KG1 (cell line): Measurements from ENCODE around the gene LRRC56.

Source experiments
- DNase-seq: peaks from one replicate; lab custom pipeline; 2025; lab: John Stamatoyannopoulos, UW

The LRRC56 gene

GRCh38 chr11:575313-575995, 38.1 kb downstream of the LRRC56 start:
- DNase-seq, result no peak

DNA sequence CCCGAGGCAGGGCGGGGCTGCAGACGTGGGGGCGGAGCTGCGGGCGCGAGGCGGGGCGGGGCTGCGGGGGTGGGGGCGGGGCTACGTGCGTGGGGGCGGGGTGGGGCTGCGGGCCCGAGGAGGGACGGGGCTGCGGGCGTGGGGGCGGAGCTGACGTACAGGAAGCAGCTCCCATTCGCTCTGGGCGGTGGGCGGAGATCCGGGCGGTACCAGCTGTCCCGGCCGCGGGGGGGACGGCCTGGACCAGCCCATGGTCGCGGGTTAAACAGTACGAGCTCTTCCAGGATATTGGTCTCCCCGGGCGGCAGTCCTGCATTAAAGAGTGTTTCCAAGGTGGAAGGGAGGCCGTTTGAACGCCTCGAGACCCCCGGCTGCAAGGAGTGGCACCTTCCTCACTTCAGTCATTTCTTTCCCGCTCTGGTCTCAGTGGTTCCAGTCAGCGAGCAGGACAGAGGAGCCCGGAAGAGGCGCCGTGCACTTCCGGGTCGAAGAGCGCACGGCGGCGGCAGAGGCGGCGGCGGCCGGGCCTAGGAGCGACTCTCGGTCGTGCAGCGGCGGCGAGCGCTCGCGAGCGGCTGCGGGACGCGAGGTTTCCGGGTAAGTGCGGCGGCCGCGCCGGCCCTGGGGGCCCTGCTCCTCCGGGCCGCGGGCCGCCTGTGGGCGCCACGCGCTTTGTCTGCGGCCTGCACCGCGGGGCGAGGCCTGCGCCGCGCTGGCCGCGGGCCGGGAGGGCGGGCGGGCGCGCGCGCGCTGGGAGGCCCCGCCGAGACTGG, 38.9 kb downstream of the LRRC56 start, which contains the start of gene PHRF1:
Gene PHRF1, plus strand, starts transcription at position 475 of the 773 bp plus-strand sequence. CDS start 5,043 bp downstream, outside the sequence.
- peak; percentile 87 for DNase-seq

DNA sequence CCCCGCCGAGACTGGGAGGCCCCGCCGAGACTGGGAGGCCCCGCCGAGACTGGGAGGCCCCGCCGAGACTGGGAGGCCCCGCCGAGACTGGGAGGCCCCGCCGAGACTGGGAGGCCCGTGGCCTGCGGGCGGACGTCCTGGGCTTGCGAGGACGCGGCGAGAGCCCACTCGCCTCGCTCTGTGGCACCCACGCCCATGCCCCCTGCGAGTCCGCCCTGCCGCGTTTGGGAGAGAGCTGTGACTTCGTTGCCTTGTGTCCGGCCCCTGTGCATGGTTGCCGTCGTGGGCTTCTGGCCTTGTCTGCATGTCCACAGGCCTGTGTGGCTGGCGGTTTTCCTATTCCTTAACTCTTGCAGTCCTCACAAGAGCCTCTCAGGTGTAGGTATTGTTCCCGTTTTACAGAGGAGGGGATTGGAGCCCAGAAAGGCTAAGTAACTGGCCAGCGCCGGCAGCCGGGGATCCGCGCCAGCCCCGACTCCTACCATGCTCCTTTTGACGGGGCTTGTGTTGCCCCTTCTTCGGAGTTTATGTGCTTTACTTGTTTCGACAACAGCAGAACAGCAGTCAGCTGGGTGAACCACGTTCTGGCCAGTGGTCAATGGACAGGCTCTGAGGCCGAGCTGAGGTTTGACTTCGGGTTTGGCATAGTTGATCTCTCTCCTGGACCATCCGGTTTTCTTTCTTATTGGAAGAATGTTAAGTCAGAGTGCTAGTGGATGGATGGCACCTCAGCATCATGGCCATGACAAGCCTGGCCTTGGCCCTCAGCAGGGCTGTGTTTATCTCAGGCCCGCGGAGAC, 39.7 kb downstream of the LRRC56 start:
- no peak for DNase-seq

GRCh38 chr11:577611-577894, 40.2 kb downstream of the LRRC56 start:
- no peak for DNase-seq

DNA sequence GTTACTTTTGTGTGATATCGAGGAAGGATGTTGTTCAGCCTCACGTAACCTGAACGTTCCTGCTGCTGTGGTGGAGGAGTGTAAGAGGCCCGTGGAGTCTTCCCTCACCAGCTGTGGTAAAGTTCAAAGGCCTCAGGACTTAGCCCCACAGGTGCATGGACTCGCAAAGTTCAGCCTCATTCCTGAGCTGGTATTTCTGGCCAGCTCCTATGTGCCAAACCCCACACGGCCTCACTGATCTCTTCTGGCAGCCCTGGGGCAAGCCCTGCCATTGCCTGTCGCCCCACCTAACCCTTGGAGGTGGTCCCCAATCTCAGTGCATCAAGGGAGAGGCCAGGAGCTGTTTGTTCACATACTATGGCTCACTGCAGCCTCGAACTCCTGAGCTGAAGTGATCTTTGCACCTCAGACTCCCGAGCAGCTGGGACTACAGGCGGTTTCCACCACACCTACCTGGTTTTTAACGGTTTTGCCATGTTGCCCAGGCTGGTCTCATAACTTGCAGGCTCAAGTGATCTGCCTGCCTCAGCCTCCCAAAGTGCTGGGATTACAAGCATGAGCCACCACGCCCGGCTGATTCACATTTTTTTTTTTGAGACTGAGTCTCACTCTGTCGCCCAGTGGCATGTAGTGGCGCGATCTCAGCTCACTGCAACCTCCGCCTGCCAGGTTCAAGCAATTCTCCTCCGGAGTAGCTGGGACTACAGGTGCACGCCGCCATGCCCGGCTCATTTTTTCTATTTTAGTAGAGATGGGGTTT, 41.1 kb downstream of the LRRC56 start:
- no peak for DNase-seq

DNA sequence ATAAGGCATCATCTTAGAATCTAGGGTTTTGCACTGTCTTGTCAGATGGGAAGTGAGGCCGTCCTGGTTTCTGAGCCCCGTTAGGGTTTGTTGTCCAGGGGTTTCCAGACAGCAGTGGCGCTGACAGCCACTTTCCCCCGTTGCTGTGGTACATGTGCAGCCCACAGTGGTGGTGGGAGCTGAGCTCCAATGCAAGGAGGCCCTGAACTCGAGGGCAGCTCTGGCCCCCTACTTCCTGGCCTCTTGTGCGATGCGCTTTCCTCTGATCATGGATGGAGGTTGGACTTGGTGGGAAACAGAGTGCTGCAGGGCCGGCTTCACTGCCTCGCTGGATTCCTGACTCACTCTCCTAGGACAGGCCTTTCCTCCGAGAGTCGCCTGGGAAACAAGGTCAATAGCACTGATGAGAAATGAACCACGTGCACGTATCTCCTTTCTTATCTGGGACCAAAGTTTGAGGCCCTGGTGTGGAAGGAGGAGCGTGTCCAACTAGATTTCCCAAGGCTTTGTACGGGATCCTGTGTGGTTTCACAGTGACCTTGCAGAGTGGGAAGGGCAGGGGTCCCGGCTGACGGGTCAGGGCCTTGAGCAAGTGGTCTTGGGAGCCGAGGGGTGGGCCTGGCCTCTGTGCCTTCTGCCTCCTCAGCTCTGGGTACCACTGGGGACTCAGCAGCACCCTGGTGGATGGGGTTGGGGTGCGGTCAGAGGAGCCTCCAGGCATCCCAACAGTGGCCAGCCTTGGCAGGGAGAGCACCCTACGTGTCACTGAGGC, 42.7 kb downstream of the LRRC56 start:
- DNase-seq, result no peak

DNA sequence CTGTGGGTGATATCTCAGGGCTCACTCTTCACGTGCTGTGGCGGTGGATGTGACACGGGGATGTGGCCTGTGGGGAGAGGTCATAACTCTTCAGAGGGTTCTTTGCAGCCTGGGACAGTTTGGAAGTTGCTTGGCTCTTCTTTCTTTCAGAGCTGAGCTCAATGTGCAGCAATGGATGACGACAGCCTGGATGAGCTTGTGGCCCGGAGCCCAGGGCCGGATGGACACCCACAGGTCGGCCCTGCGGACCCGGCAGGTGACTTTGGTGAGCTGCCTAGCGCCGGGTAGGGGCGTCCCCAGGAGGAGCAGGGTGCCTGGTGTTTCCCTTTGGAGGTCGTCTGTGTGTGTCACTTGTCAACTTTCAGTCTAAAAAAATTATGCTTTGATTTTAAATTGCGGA, 44.0 kb downstream of the LRRC56 start:
- no peak for DNase-seq

- no peak for DNase-seq
These were observed 44.4 kb downstream of the LRRC56 start for GRCh38 chr11:581752-582151.

DNA sequence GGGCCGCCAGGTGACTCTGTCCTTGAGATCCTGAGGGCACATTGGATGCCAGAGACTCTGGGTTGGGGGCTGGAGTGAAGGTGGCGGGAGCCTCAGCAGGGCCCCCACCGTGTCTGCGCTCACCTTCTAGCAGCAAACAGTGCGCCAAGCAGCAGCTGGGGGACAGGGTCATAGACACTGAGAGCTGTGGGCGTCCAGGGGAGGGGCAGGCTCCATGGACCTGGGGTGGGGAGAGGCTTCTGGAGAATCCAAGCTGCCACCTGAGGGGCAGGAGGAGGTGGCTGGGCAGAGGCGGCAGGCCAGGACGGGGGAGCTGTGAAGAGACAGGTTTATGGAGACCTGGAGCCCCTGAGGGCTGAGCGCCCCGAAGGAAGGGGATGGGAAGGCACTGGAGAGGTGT, 47.0 kb downstream of the LRRC56 start:
- DNase-seq, result no peak

- DNase-seq, result no peak
These were observed 49.3 kb downstream of the LRRC56 start for GRCh38 chr11:586376-587316.

- no peak for DNase-seq
These were observed 50.2 kb downstream of the LRRC56 start for GRCh38 chr11:587546-587945.

DNA sequence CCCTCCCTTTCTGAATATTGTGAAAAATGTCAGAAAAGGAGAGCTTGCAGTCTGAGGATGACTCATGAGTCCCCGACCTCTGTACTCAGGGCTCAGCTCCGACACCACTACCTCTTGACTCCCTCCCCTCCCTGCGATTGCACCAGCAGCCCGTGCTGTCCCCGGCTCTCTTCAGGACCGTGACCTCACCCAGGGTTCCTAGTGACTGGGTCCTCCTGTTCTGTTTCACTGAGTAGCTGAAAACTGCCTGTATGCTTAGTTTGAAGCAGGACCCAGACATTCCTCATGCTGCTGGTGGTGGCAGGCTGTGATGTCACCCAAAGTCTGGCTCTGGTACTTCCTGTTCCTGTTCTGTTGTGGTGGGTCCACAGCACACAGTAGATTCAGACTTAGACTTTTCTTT, 50.7 kb downstream of the LRRC56 start:
- DNase-seq, result peak; percentile 21

- no peak for DNase-seq
These were observed 52.5 kb downstream of the LRRC56 start for GRCh38 chr11:589798-590197.

- no peak for DNase-seq
These were observed 53.7 kb downstream of the LRRC56 start for GRCh38 chr11:590997-591396.

- DNase-seq, result no peak
These were observed 55.2 kb downstream of the LRRC56 start for GRCh38 chr11:592501-592900.

DNA sequence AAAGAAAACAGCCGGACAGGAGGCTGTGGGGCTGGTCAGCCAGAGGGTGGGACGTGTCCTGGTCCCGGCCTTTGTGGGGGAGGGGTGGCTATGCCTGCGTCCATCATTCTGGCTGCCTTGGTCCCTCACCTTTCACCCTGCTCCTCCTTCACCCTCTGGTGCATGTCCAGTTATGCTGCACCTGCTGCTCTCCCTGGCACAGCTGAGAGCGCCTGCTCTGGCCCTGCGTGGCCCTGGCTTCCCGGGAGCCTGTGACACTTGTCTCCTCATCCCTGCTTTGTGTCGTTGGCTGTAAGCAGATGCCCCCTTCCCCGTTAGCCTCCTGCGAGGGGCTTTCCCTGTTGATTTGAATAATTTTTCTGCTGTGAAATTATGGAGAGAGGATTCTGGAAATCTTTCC, 55.6 kb downstream of the LRRC56 start:
- DNase-seq, result no peak

GRCh38 chr11:593347-593746, 56.0 kb downstream of the LRRC56 start:
- no peak for DNase-seq

GRCh38 chr11:595400-595799, 58.1 kb downstream of the LRRC56 start:
- DNase-seq, result no peak

DNA sequence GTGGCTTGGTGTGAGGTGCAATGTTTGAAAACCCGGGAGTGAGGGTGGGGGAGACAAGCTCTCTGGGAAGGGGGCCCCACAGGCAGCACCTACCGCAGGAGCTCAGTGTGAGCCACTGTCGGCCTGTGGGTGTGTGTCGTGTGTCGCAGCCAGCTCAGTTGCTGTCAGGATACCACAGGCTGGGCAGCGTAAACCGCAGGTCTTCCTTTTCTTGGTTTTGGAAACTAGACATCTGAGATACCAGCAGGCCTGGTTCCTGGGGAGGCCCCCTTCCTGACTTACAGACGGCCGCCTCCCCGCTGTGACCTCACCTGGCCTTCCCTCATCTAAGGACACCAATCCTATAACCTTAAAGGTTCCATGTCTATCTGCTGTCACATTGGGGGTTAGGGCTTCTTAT, 59.0 kb downstream of the LRRC56 start:
- DNase-seq, result no peak

- no peak for DNase-seq
These were observed 59.9 kb downstream of the LRRC56 start for GRCh38 chr11:597166-597725.
